ENCODE data around the gene PKP4. TPM values are rescaled to one million over a fixed set of nuclear protein-coding genes. Genes with fewer than 3 reads are reported as not detected.

Gene PKP4
- total RNA-seq, 1 donor from 2014 or later: 41.0 TPM

GRCh38 chr2:158484892-158485556 lies 28.3 kb downstream of the PKP4 start:
- no peak for TF ChIP-seq CTCF (conservative IDR thresholded peaks at IDR 0.05; ENCODE audit: low read depth, low read length)
- no peak overlapping the region for H3K4me3 ChIP-seq (ENCODE audit: low read depth, low read length)
- DNase-seq (ENCODE audit: low read depth): no peak

GRCh38 chr2:158486150-158486969 lies 29.6 kb downstream of the PKP4 start:
- no peak for DNase-seq (ENCODE audit: low read depth)
- H3K4me3 ChIP-seq (ENCODE audit: low read depth, low read length): no peak overlapping the region
- no peak for TF ChIP-seq CTCF (conservative IDR thresholded peaks at IDR 0.05; ENCODE audit: low read depth, low read length)

GRCh38 chr2:158486970-158487325 lies 30.2 kb downstream of the PKP4 start:
- TF ChIP-seq CTCF (conservative IDR thresholded peaks at IDR 0.05; ENCODE audit: low read depth, low read length): no peak
- no peak for DNase-seq (ENCODE audit: low read depth)
- H3K4me3 ChIP-seq (ENCODE audit: low read depth, low read length): no peak overlapping the region

GRCh38 chr2:158487419-158487818 lies 30.7 kb downstream of the PKP4 start:
- H3K4me3 ChIP-seq (ENCODE audit: low read depth, low read length): no peak overlapping the region
- no peak for DNase-seq (ENCODE audit: low read depth)
- no peak for TF ChIP-seq CTCF (conservative IDR thresholded peaks at IDR 0.05; ENCODE audit: low read depth, low read length)

- TF ChIP-seq CTCF (conservative IDR thresholded peaks at IDR 0.05; ENCODE audit: low read depth, low read length): no peak
- no peak overlapping the region for H3K4me3 ChIP-seq (ENCODE audit: low read depth, low read length)
- DNase-seq (ENCODE audit: low read depth): no peak
Measured at GRCh38 chr2:158488442-158489216, 31.9 kb downstream of the PKP4 start.

- no peak overlapping the region for H3K4me3 ChIP-seq (ENCODE audit: low read depth, low read length)
- DNase-seq (ENCODE audit: low read depth): no peak
- TF ChIP-seq CTCF (conservative IDR thresholded peaks at IDR 0.05; ENCODE audit: low read depth, low read length): no peak
Measured at GRCh38 chr2:158489366-158490112, 32.8 kb downstream of the PKP4 start.
